ENCODE results near the gene POMGNT2.

POMGNT2 gene

GRCh38 chr3:43061101-43061895, 44.6 kb downstream of the POMGNT2 start:
- Histone ChIP-seq H3K27ac (ENCODE audit: extremely low read depth, low read depth, low read length) (no peak overlapping the region), H3K4me3 (ENCODE audit: low read depth, low read length) (no peak overlapping the region), H3K9me3 (ENCODE audit: control insufficient read depth, insufficient read depth, low read depth, low read length) (no peaks in the 10 kb centered on the region), H3K4me1 (ENCODE audit: control insufficient read depth, insufficient read depth, low read length) (no peaks in the 10 kb centered on the region), H3K36me3 (ENCODE audit: control insufficient read depth in 2 of 2, insufficient read depth in 1 of 2, low read length in 2 of 2) (peaks cover 0 to 6% of the 10 kb centered on the region in 2 experiments; a peak in 1 of 3 replicates)
- ChIA-PET POLR2A (no interaction called here), CTCF (no interaction called here)
- no peak for TF ChIP-seq ZNF658 (tag by site-specific recombination; IDR thresholded peaks at IDR 0.05)
- TF ChIP-seq SALL2 (tag by site-specific recombination; IDR thresholded peaks at IDR 0.05; ENCODE audit: borderline replicate concordance): no peak

- ChIA-PET POLR2A (no interaction called here), CTCF (no interaction called here)
- no peaks in the 10 kb centered on the region for H3K9me3 ChIP-seq (ENCODE audit: control insufficient read depth, insufficient read depth, low read depth, low read length)
- H3K27ac ChIP-seq (ENCODE audit: extremely low read depth, low read depth, low read length): no peak overlapping the region
- peaks cover 0 to 6% of the 10 kb centered on the region in 2 experiments; a peak in 1 of 3 replicates for H3K36me3 ChIP-seq (ENCODE audit: control insufficient read depth in 2 of 2, insufficient read depth in 1 of 2, low read length in 2 of 2)
- no peak overlapping the region for H3K4me3 ChIP-seq (ENCODE audit: low read depth, low read length)
- no peak for TF ChIP-seq ZNF302 (tag by site-specific recombination; IDR thresholded peaks at IDR 0.05; ENCODE audit: low read depth)
- no peak for TF ChIP-seq ZBTB6 (tag by site-specific recombination; IDR thresholded peaks at IDR 0.05)
- no peaks in the 10 kb centered on the region for H3K4me1 ChIP-seq (ENCODE audit: control insufficient read depth, insufficient read depth, low read length)
Measured at GRCh38 chr3:43059456-43059855, 46.4 kb downstream of the POMGNT2 start.

GRCh38 chr3:43055806-43056770, 49.8 kb downstream of the POMGNT2 start:
- CTCF ChIA-PET: no interaction called here

GRCh38 chr3:43055393-43055792, 50.5 kb downstream of the POMGNT2 start:
- no peak overlapping the region for H3K27ac ChIP-seq (ENCODE audit: extremely low read depth, low read depth, low read length)
- H3K4me1 ChIP-seq (ENCODE audit: control insufficient read depth, insufficient read depth, low read length): no peaks in the 10 kb centered on the region
- H3K4me3 ChIP-seq (ENCODE audit: low read depth, low read length): no peak overlapping the region
- no peak for TF ChIP-seq ZNF585B (tag by site-specific recombination; IDR thresholded peaks at IDR 0.05)
- no peak for TF ChIP-seq YY1 (tag by site-specific recombination; IDR thresholded peaks at IDR 0.05)
- no peak for TF ChIP-seq SP3 (tag by site-specific recombination; IDR thresholded peaks at IDR 0.05)
- TF ChIP-seq ZNF266 (tag by site-specific recombination; IDR thresholded peaks at IDR 0.05; ENCODE audit: low read depth): no peak
- TF ChIP-seq ZNF629 (tag by site-specific recombination; IDR thresholded peaks at IDR 0.05): no peak
- no peak for TF ChIP-seq ZNF112 (tag by site-specific recombination; IDR thresholded peaks at IDR 0.05)
- POLR2A ChIA-PET: no interaction called here
- H3K36me3 ChIP-seq (ENCODE audit: control insufficient read depth in 2 of 2, insufficient read depth in 1 of 2, low read length in 2 of 2): peaks cover 0 to 2% of the 10 kb centered on the region in 2 experiments; a peak in 1 of 3 replicates
- no peaks in the 10 kb centered on the region for H3K9me3 ChIP-seq (ENCODE audit: control insufficient read depth, insufficient read depth, low read depth, low read length)
- CTCF ChIA-PET: no interaction called here

More at GRCh38 chr3:43055806-43056770, 49.8 kb downstream of the POMGNT2 start:
- no peaks in the 10 kb centered on the region for H3K9me3 ChIP-seq (ENCODE audit: control insufficient read depth, insufficient read depth, low read depth, low read length)
- H3K4me1 ChIP-seq (ENCODE audit: control insufficient read depth, insufficient read depth, low read length): no peaks in the 10 kb centered on the region
- POLR2A ChIA-PET: no interaction called here
- H3K4me3 ChIP-seq (ENCODE audit: low read depth, low read length): no peak overlapping the region
- TF ChIP-seq ZNF660 (tag by site-specific recombination; IDR thresholded peaks at IDR 0.05) (no peak), GLIS1 (tag by site-specific recombination; IDR thresholded peaks at IDR 0.05) (no peak), GFI1B (tag by site-specific recombination; IDR thresholded peaks at IDR 0.05) (no peak), ZNF776 (tag by site-specific recombination; IDR thresholded peaks at IDR 0.05; ENCODE audit: borderline replicate concordance) (no peak)
- no peak overlapping the region for H3K27ac ChIP-seq (ENCODE audit: extremely low read depth, low read depth, low read length)
- H3K36me3 ChIP-seq (ENCODE audit: control insufficient read depth in 2 of 2, insufficient read depth in 1 of 2, low read length in 2 of 2): peaks cover 0 to 2% of the 10 kb centered on the region in 2 experiments; a peak in 1 of 3 replicates
